WTC11 (cell line): ENCODE data around the gene AFF2. TPM values are rescaled to one million over a fixed set of nuclear protein-coding genes. Genes with fewer than 3 reads are reported as not detected.

Source experiments
- ATAC-seq: fragments of 200-7000 bp; cut with Tn5 transposase; 2 replicates; pipeline ENCODE4 v1.10.0; 2021; ENCODE audit warnings: mild to moderate bottlenecking, moderate library complexity
- CTCF ChIA-PET: fragments of 300-600 bp; sonication (Branson Sonifier 250); formaldehyde crosslinking; loops from one replicate; lab custom pipeline; 2021; ENCODE audit warnings: antibody characterized with exemption; lab: Charles Lee
- POLR2A ChIA-PET: fragments of 350-600 bp; sonication (Branson Sonifier 250); formaldehyde crosslinking; loops from one replicate; lab custom pipeline; 2021; ENCODE audit warnings: antibody characterized with exemption; lab: Charles Lee
- DNase-seq: peaks from one replicate; pipeline ENCODE4 v3.0.0; 2021; ENCODE audit warnings: low spot score
- H3K27ac Mint-ChIP-seq: 2 replicates; pipeline ENCODE4 v1.8.0; 2021; ENCODE audit warnings: mixed read lengths
- H3K27me3 Mint-ChIP-seq: 2 replicates; pipeline ENCODE4 v1.8.0; 2021; ENCODE audit warnings: low read depth, mild to moderate bottlenecking, moderate library complexity, mixed read lengths
- H3K36me3 Mint-ChIP-seq: 2 replicates; pipeline ENCODE4 v1.8.0; 2021; ENCODE audit warnings: mixed read lengths
- H3K4me1 Mint-ChIP-seq: 2 replicates; pipeline ENCODE4 v1.8.0; 2022; ENCODE audit warnings: mixed read lengths
- H3K4me3 Mint-ChIP-seq: 2 replicates; pipeline ENCODE4 v1.8.0; 2021; ENCODE audit warnings: mild to moderate bottlenecking, moderate library complexity, mixed read lengths
- H3K9me3 Mint-ChIP-seq: 2 replicates; pipeline ENCODE4 v1.8.0; 2021; ENCODE audit warnings: mixed read lengths
- CBFB ChIP-seq: sonication (generic); formaldehyde crosslinking; IDR thresholded peaks from 2 replicates; pipeline ENCODE4 v1.8.1; 2022; ENCODE audit warnings: mild to moderate bottlenecking, low read depth, missing genetic modification reagents
- CREM ChIP-seq: sonication (generic); formaldehyde crosslinking; IDR thresholded peaks from 2 replicates; pipeline ENCODE4 v1.8.1; 2022; ENCODE audit warnings: mild to moderate bottlenecking, missing genetic modification reagents, moderate library complexity
- FOXP1 ChIP-seq: sonication (generic); formaldehyde crosslinking; IDR thresholded peaks from 2 replicates; pipeline ENCODE4 v1.8.0; 2022; ENCODE audit warnings: missing genetic modification reagents, mild to moderate bottlenecking, moderate library complexity, borderline replicate concordance
- NR1H2 ChIP-seq: sonication (generic); formaldehyde crosslinking; IDR thresholded peaks from 2 replicates; pipeline ENCODE4 v1.9.0; 2021; ENCODE audit warnings: mild to moderate bottlenecking, moderate library complexity, missing genetic modification reagents
- NR3C1 ChIP-seq: sonication (generic); formaldehyde crosslinking; conservative IDR thresholded peaks from 2 replicates; pipeline ENCODE4 v1.8.1; 2023; ENCODE audit warnings: low read depth, mild to moderate bottlenecking, missing genetic modification reagents
- ZNF396 ChIP-seq: fragments of 250-450 bp; sonication (Bioruptor Pico); IDR thresholded peaks from 2 replicates; pipeline ENCODE4 v1.8.0; 2021; ENCODE audit warnings: mild to moderate bottlenecking, moderate library complexity, borderline replicate concordance
- ZNF416 ChIP-seq: fragments of 250-450 bp; sonication (Bioruptor Pico); IDR thresholded peaks from 2 replicates; pipeline ENCODE4 v1.9.0; 2021; ENCODE audit warnings: mild to moderate bottlenecking, inconsistent platforms
- total RNA-seq: library from RNA; stranded (reverse); gene quantifications from 3 replicates; pipeline ENCODE4 v1.2.3, GENCODE V29; 2021
- TF ChIP-seq, protein P1 (sequence below): sonication (generic); formaldehyde crosslinking; IDR thresholded peaks from 2 replicates; pipeline ENCODE4 v1.8.1; 2023; ENCODE audit warnings: mild to moderate bottlenecking, missing genetic modification reagents, moderate library complexity
- TF ChIP-seq, protein P2 (sequence below): fragments of 250-450 bp; sonication (Bioruptor Pico); IDR thresholded peaks from 2 replicates; pipeline ENCODE4 v1.9.0; 2021; ENCODE audit warnings: moderate library complexity, mild to moderate bottlenecking, inconsistent platforms, borderline replicate concordance
- TF ChIP-seq, protein P3 (sequence below): fragments of 250-450 bp; sonication (Bioruptor Pico); IDR thresholded peaks from 2 replicates; pipeline ENCODE4 v1.8.0; 2021; ENCODE audit warnings: mild to moderate bottlenecking
- TF ChIP-seq, protein P4 (sequence below): sonication (generic); formaldehyde crosslinking; IDR thresholded peaks from 2 replicates; pipeline ENCODE4 v1.8.0; 2023; ENCODE audit warnings: missing genetic modification reagents, mild to moderate bottlenecking, borderline replicate concordance
- TF ChIP-seq, protein P5 (sequence below): sonication (generic); formaldehyde crosslinking; IDR thresholded peaks from 2 replicates; pipeline ENCODE4 v1.8.0; 2022; ENCODE audit warnings: mild to moderate bottlenecking, missing genetic modification reagents
- TF ChIP-seq, protein P6 (sequence below): fragments of 250-450 bp; sonication (Bioruptor Pico); IDR thresholded peaks from 2 replicates; pipeline ENCODE4 v1.9.0; 2021; ENCODE audit warnings: mild to moderate bottlenecking, borderline replicate concordance
- TF ChIP-seq, protein P7 (sequence below): sonication (generic); formaldehyde crosslinking; IDR thresholded peaks from 2 replicates; pipeline ENCODE4 v1.8.1; 2022; ENCODE audit warnings: low read depth, missing genetic modification reagents, borderline replicate concordance
- TF ChIP-seq, protein P8 (sequence below): sonication (generic); formaldehyde crosslinking; IDR thresholded peaks from 2 replicates; pipeline ENCODE4 v1.8.1; 2022; ENCODE audit warnings: mild to moderate bottlenecking, missing genetic modification reagents, moderate library complexity, borderline replicate concordance
- TF ChIP-seq, protein P9 (sequence below): fragments of 250-450 bp; sonication (Bioruptor Pico); conservative IDR thresholded peaks from 2 replicates; pipeline ENCODE4 v1.9.0; 2021; ENCODE audit warnings: mild to moderate bottlenecking

Gene AFF2
- total RNA-seq, 1 experiment from 2014 or later: 7.6 TPM

DNA sequence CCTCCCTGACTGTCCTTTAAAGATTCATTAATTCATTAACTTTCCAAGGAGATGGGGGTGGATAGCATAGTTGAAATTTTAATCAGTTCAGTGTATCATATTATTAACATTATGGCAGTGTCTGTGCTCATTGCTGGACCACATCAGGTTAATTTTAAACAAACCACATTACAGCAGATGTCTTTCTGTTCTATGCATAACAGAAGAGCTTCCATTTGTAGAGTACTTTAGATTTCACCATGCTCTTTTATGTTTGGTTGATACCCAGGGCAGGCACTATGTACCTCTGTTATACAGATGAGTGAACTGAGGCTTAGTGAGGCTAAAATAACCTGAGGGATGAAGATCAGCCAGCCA, 41.1 kb downstream of the AFF2 start:
- no peak overlapping the region for H3K27ac Mint-ChIP-seq
- CTCF ChIA-PET: interaction anchor here (1.1 to 1.8 kb wide), 2 partner anchors 11 kb away, joined by 4 to 6 read pairs; no protein-coding TSS in a partner anchor
- no peaks in the 10 kb centered on the region for H3K27me3 Mint-ChIP-seq
- H3K4me3 Mint-ChIP-seq: no peak overlapping the region
- no peaks in the 10 kb centered on the region for H3K36me3 Mint-ChIP-seq
- POLR2A ChIA-PET: no interaction called here
- no peak for ATAC-seq
- no peak for DNase-seq
- H3K9me3 Mint-ChIP-seq: no peaks in the 10 kb centered on the region
- peaks cover 38% of the 10 kb centered on the region for H3K4me1 Mint-ChIP-seq
- TF ChIP-seq, protein P1, sequence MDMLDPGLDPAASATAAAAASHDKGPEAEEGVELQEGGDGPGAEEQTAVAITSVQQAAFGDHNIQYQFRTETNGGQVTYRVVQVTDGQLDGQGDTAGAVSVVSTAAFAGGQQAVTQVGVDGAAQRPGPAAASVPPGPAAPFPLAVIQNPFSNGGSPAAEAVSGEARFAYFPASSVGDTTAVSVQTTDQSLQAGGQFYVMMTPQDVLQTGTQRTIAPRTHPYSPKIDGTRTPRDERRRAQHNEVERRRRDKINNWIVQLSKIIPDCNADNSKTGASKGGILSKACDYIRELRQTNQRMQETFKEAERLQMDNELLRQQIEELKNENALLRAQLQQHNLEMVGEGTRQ (CRISPR knock-in tag): no peak
- TF ChIP-seq, protein P2, sequence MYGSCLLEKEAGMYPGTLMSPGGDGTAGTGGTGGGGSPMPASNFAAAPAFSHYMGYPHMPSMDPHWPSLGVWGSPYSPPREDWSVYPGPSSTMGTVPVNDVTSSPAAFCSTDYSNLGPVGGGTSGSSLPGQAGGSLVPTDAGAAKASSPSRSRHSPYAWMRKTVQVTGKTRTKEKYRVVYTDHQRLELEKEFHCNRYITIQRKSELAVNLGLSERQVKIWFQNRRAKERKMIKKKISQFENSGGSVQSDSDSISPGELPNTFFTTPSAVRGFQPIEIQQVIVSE (CRISPR knock-in tag): no peak
- TF ChIP-seq, protein P3, sequence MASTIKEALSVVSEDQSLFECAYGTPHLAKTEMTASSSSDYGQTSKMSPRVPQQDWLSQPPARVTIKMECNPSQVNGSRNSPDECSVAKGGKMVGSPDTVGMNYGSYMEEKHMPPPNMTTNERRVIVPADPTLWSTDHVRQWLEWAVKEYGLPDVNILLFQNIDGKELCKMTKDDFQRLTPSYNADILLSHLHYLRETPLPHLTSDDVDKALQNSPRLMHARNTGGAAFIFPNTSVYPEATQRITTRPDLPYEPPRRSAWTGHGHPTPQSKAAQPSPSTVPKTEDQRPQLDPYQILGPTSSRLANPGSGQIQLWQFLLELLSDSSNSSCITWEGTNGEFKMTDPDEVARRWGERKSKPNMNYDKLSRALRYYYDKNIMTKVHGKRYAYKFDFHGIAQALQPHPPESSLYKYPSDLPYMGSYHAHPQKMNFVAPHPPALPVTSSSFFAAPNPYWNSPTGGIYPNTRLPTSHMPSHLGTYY (CRISPR knock-in tag): no peak
- TF ChIP-seq, protein P4, sequence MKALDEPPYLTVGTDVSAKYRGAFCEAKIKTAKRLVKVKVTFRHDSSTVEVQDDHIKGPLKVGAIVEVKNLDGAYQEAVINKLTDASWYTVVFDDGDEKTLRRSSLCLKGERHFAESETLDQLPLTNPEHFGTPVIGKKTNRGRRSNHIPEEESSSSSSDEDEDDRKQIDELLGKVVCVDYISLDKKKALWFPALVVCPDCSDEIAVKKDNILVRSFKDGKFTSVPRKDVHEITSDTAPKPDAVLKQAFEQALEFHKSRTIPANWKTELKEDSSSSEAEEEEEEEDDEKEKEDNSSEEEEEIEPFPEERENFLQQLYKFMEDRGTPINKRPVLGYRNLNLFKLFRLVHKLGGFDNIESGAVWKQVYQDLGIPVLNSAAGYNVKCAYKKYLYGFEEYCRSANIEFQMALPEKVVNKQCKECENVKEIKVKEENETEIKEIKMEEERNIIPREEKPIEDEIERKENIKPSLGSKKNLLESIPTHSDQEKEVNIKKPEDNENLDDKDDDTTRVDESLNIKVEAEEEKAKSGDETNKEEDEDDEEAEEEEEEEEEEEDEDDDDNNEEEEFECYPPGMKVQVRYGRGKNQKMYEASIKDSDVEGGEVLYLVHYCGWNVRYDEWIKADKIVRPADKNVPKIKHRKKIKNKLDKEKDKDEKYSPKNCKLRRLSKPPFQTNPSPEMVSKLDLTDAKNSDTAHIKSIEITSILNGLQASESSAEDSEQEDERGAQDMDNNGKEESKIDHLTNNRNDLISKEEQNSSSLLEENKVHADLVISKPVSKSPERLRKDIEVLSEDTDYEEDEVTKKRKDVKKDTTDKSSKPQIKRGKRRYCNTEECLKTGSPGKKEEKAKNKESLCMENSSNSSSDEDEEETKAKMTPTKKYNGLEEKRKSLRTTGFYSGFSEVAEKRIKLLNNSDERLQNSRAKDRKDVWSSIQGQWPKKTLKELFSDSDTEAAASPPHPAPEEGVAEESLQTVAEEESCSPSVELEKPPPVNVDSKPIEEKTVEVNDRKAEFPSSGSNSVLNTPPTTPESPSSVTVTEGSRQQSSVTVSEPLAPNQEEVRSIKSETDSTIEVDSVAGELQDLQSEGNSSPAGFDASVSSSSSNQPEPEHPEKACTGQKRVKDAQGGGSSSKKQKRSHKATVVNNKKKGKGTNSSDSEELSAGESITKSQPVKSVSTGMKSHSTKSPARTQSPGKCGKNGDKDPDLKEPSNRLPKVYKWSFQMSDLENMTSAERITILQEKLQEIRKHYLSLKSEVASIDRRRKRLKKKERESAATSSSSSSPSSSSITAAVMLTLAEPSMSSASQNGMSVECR (CRISPR knock-in tag): no peak
- TF ChIP-seq, protein P5, sequence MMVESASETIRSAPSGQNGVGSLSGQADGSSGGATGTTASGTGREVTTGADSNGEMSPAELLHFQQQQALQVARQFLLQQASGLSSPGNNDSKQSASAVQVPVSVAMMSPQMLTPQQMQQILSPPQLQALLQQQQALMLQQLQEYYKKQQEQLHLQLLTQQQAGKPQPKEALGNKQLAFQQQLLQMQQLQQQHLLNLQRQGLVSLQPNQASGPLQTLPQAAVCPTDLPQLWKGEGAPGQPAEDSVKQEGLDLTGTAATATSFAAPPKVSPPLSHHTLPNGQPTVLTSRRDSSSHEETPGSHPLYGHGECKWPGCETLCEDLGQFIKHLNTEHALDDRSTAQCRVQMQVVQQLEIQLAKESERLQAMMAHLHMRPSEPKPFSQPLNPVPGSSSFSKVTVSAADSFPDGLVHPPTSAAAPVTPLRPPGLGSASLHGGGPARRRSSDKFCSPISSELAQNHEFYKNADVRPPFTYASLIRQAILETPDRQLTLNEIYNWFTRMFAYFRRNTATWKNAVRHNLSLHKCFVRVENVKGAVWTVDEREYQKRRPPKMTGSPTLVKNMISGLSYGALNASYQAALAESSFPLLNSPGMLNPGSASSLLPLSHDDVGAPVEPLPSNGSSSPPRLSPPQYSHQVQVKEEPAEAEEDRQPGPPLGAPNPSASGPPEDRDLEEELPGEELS: no peak
- no peak for TF ChIP-seq CBFB (CRISPR knock-in tag)
- TF ChIP-seq, protein P6, sequence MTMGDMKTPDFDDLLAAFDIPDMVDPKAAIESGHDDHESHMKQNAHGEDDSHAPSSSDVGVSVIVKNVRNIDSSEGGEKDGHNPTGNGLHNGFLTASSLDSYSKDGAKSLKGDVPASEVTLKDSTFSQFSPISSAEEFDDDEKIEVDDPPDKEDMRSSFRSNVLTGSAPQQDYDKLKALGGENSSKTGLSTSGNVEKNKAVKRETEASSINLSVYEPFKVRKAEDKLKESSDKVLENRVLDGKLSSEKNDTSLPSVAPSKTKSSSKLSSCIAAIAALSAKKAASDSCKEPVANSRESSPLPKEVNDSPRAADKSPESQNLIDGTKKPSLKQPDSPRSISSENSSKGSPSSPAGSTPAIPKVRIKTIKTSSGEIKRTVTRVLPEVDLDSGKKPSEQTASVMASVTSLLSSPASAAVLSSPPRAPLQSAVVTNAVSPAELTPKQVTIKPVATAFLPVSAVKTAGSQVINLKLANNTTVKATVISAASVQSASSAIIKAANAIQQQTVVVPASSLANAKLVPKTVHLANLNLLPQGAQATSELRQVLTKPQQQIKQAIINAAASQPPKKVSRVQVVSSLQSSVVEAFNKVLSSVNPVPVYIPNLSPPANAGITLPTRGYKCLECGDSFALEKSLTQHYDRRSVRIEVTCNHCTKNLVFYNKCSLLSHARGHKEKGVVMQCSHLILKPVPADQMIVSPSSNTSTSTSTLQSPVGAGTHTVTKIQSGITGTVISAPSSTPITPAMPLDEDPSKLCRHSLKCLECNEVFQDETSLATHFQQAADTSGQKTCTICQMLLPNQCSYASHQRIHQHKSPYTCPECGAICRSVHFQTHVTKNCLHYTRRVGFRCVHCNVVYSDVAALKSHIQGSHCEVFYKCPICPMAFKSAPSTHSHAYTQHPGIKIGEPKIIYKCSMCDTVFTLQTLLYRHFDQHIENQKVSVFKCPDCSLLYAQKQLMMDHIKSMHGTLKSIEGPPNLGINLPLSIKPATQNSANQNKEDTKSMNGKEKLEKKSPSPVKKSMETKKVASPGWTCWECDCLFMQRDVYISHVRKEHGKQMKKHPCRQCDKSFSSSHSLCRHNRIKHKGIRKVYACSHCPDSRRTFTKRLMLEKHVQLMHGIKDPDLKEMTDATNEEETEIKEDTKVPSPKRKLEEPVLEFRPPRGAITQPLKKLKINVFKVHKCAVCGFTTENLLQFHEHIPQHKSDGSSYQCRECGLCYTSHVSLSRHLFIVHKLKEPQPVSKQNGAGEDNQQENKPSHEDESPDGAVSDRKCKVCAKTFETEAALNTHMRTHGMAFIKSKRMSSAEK (CRISPR knock-in tag): no peak
- TF ChIP-seq CREM (CRISPR knock-in tag): no peak
- no peak for TF ChIP-seq ZNF396 (CRISPR knock-in tag)
- TF ChIP-seq, protein P7, sequence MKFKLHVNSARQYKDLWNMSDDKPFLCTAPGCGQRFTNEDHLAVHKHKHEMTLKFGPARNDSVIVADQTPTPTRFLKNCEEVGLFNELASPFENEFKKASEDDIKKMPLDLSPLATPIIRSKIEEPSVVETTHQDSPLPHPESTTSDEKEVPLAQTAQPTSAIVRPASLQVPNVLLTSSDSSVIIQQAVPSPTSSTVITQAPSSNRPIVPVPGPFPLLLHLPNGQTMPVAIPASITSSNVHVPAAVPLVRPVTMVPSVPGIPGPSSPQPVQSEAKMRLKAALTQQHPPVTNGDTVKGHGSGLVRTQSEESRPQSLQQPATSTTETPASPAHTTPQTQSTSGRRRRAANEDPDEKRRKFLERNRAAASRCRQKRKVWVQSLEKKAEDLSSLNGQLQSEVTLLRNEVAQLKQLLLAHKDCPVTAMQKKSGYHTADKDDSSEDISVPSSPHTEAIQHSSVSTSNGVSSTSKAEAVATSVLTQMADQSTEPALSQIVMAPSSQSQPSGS (CRISPR knock-in tag): no peak
- TF ChIP-seq FOXP1: no peak
- TF ChIP-seq NR3C1 (CRISPR knock-in tag): no peak
- TF ChIP-seq, protein P8, sequence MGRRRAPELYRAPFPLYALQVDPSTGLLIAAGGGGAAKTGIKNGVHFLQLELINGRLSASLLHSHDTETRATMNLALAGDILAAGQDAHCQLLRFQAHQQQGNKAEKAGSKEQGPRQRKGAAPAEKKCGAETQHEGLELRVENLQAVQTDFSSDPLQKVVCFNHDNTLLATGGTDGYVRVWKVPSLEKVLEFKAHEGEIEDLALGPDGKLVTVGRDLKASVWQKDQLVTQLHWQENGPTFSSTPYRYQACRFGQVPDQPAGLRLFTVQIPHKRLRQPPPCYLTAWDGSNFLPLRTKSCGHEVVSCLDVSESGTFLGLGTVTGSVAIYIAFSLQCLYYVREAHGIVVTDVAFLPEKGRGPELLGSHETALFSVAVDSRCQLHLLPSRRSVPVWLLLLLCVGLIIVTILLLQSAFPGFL (CRISPR knock-in tag): no peak
- no peak for TF ChIP-seq ZNF416 (CRISPR knock-in tag)
- TF ChIP-seq NR1H2 (CRISPR knock-in tag): no peak
- TF ChIP-seq, protein P9, sequence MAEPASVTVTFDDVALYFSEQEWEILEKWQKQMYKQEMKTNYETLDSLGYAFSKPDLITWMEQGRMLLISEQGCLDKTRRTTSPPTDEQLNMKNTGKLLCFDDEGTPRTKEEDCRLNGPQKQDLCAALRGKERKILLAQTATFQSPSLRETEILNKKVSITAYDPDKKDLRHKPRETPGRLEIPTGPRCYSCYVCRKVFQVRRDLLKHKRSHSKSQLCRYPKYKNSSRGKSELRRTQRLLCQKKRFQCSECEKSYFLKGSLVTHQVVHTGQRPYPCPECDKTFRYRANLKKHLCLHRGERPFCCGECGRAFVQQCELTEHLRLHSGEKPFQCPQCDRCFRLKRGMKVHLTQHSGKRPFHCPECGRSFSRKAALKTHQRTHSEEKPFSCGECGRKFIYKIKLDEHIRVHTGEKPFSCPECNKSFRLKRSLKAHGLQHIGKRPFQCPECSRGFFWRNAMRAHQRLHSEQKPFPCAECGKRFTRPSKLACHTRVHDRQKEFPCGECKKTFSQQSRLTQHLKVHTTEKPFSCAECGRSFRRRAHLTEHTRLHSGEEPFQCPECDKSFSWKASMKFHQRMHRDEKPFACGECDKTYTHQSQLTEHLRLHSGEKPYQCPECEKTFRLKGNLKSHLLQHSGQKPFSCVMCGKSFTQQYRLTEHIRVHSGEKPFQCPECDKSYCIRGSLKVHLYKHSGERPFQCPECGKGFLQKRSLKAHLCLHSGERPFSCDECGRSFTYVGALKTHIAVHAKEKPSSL: no peak
